H9 (cell line): Measurements from ENCODE around the gene UPK3B. TPM values are rescaled to one million over a fixed set of nuclear protein-coding genes. Genes with fewer than 3 reads are reported as not detected.

Experiments used
- DNase-seq: peaks from one replicate; pipeline ENCODE4 v3.0.0-alpha.2; 2017
- H2AFZ ChIP-seq: one replicate; pipeline ENCODE4 v1.6.1; 2013; ENCODE audit warnings: mild to moderate bottlenecking, low read length, control low read depth, moderate library complexity
- H2AK5ac ChIP-seq: 2 replicates; pipeline ENCODE4 v1.6.1; 2013; ENCODE audit warnings: low read length, control low read depth, mixed read lengths; ENCODE audit not compliant: insufficient read length
- H2BK120ac ChIP-seq: one replicate; pipeline ENCODE4 v1.6.1; 2013; ENCODE audit warnings: low read depth, mild to moderate bottlenecking, low read length, control low read depth, inconsistent platforms; ENCODE audit not compliant: poor library complexity, severe bottlenecking
- H2BK12ac ChIP-seq: 2 replicates; pipeline ENCODE4 v1.6.1; 2013; ENCODE audit warnings: low read length, control low read depth, mixed read lengths, low read depth; ENCODE audit not compliant: insufficient read length
- H2BK15ac ChIP-seq: 2 replicates; pipeline ENCODE4 v1.6.1; 2013; ENCODE audit warnings: low read depth, low read length, control low read depth
- H2BK20ac ChIP-seq: one replicate; pipeline ENCODE4 v1.6.1; 2013; ENCODE audit warnings: low read depth, mild to moderate bottlenecking, low read length, control low read depth, inconsistent platforms; ENCODE audit not compliant: poor library complexity, severe bottlenecking
- H2BK5ac ChIP-seq: 2 replicates; pipeline ENCODE4 v1.6.1; 2013; ENCODE audit warnings: low read length, control low read depth, mixed read lengths; ENCODE audit not compliant: insufficient read length
- H3K14ac ChIP-seq: 2 replicates; pipeline ENCODE4 v1.6.1; 2013; ENCODE audit warnings: low read length, control low read depth; ENCODE audit not compliant: insufficient read depth
- H3K18ac ChIP-seq: 2 replicates; pipeline ENCODE4 v1.6.1; 2013; ENCODE audit warnings: low read depth, mild to moderate bottlenecking, mixed read lengths, low read length, control low read depth; ENCODE audit not compliant: insufficient read length
- H3K23ac ChIP-seq: 2 replicates; pipeline ENCODE4 v1.6.1; 2013; ENCODE audit warnings: low read length, control low read depth, mixed read lengths, low read depth; ENCODE audit not compliant: insufficient read length
- H3K23me2 ChIP-seq: 2 replicates; pipeline ENCODE4 v1.6.1; 2013; ENCODE audit warnings: low read depth, mild to moderate bottlenecking, mixed read lengths, low read length, control low read depth; ENCODE audit not compliant: insufficient read length, poor library complexity, severe bottlenecking
- H3K27ac ChIP-seq: 2 replicates; pipeline ENCODE4 v1.5.1; 2013; ENCODE audit warnings: low read length, control low read depth, mixed read lengths, low read depth; ENCODE audit not compliant: insufficient read length
- H3K27me3 ChIP-seq: 2 replicates; pipeline ENCODE4 v1.6.1; 2013; ENCODE audit warnings: low read length, control low read depth, inconsistent platforms; ENCODE audit not compliant: insufficient read depth
- H3K4ac ChIP-seq: 2 replicates; pipeline ENCODE4 v1.6.1; 2013; ENCODE audit warnings: low read depth, mild to moderate bottlenecking, control low read depth, inconsistent platforms, low read length, moderate library complexity
- H3K4me1 ChIP-seq: 2 replicates; pipeline ENCODE4 v1.6.1; 2013; ENCODE audit warnings: low read length, control low read depth, inconsistent platforms; ENCODE audit not compliant: insufficient read depth
- H3K4me2 ChIP-seq: 2 replicates; pipeline ENCODE4 v1.6.1; 2013; ENCODE audit warnings: low read length, control low read depth, mixed read lengths; ENCODE audit not compliant: insufficient read length, insufficient read depth
- H3K56ac ChIP-seq: 2 replicates; pipeline ENCODE4 v1.6.1; 2013; ENCODE audit warnings: low read depth, mild to moderate bottlenecking, mixed read lengths, low read length, control low read depth; ENCODE audit not compliant: insufficient read length
- H3K79me1 ChIP-seq: 2 replicates; pipeline ENCODE4 v1.6.1; 2013; ENCODE audit warnings: low read depth, mild to moderate bottlenecking, moderate library complexity, low read length, control low read depth, inconsistent platforms; ENCODE audit not compliant: insufficient read depth, poor library complexity, severe bottlenecking
- H3K79me2 ChIP-seq: 2 replicates; pipeline ENCODE4 v1.6.1; 2013; ENCODE audit warnings: low read length, control low read depth, inconsistent platforms; ENCODE audit not compliant: insufficient read depth
- H3K9ac ChIP-seq: 2 replicates; pipeline ENCODE4 v1.6.1; 2013; ENCODE audit warnings: low read length, control low read depth, mixed read lengths; ENCODE audit not compliant: insufficient read length; ENCODE audit errors: extremely low read depth
- H3K9me3 ChIP-seq: one replicate; pipeline ENCODE4 v1.6.1; 2013; ENCODE audit warnings: low read depth, low read length, inconsistent platforms; ENCODE audit not compliant: control insufficient read depth
- H3T11ph ChIP-seq: one replicate; pipeline ENCODE4 v1.6.1; 2013; ENCODE audit warnings: mild to moderate bottlenecking, low read length, control low read depth, inconsistent platforms
- H4K20me1 ChIP-seq: one replicate; pipeline ENCODE4 v1.6.1; 2013; ENCODE audit not compliant: control insufficient read depth, insufficient read length, insufficient read depth
- H4K5ac ChIP-seq: 2 replicates; pipeline ENCODE4 v1.6.1; 2013; ENCODE audit warnings: low read depth, mild to moderate bottlenecking, mixed read lengths, low read length, control low read depth; ENCODE audit not compliant: insufficient read length
- H4K8ac ChIP-seq: replicated peaks from 2 replicates; pipeline ENCODE4 v1.6.1; 2013; ENCODE audit warnings: low read length, control low read depth, mixed read lengths, low read depth; ENCODE audit not compliant: insufficient read length
- H4K91ac ChIP-seq: 2 replicates; pipeline ENCODE4 v1.6.1; 2013; ENCODE audit warnings: low read depth, mild to moderate bottlenecking, moderate library complexity, mixed read lengths, low read length, control low read depth; ENCODE audit not compliant: insufficient read length
- H3K27ac Mint-ChIP-seq, 3 experiments: 2 replicates in 2 of 3; 3 replicates in 1 of 3; pipeline ENCODE4 v1.8.0; 2020 to 2021; ENCODE audit warnings: mixed read lengths in 3 of 3, mild to moderate bottlenecking in 1 of 3, moderate library complexity in 1 of 3
- H3K27me3 Mint-ChIP-seq: 2 replicates; pipeline ENCODE4 v1.8.0; 2021; ENCODE audit warnings: low read depth, mild to moderate bottlenecking, moderate library complexity, mixed read lengths
- H3K36me3 Mint-ChIP-seq, 3 experiments: 2 replicates in 2 of 3; 3 replicates in 1 of 3; pipeline ENCODE4 v1.8.0; 2020 to 2021; ENCODE audit warnings: low read depth in 3 of 3, mixed read lengths in 3 of 3; ENCODE audit not compliant: insufficient read depth in 1 of 3
- H3K4me1 Mint-ChIP-seq, 2 experiments: 2 replicates each; pipeline ENCODE4 v1.8.0; 2020; ENCODE audit warnings: mixed read lengths in 2 of 2
- H3K4me3 Mint-ChIP-seq, 2 experiments: 2 replicates in 1 of 2; 3 replicates in 1 of 2; pipeline ENCODE4 v1.8.0; 2020 to 2021; ENCODE audit warnings: mild to moderate bottlenecking in 2 of 2, mixed read lengths in 2 of 2, moderate library complexity in 1 of 2
- H3K9me3 Mint-ChIP-seq, 2 experiments: 2 replicates in 1 of 2; 3 replicates in 1 of 2; pipeline ENCODE4 v1.8.0; 2020; ENCODE audit warnings: mild to moderate bottlenecking in 2 of 2, mixed read lengths in 2 of 2, moderate library complexity in 1 of 2
- CTCF ChIP-seq: fragments of 200-600 bp; sonication (generic); conservative IDR thresholded peaks from 3 replicates; pipeline ENCODE4 v1.8.0; 2021; ENCODE audit warnings: antibody characterized with exemption, mild to moderate bottlenecking
- WGBS: extraction: QIAGEN DNeasy Blood & Tissue Kit; methylation state at CpG from one replicate; pipeline ENCODE4 v1.1.7; 2013; ENCODE audit warnings: missing lambda C conversion rate, low lambda C conversion rate, mixed read lengths; ENCODE audit not compliant: insufficient read length; ENCODE audit errors: extremely low coverage; 5-methylcytosine and 5-hydroxymethylcytosine counted together
- total RNA-seq: library from RNA; stranded (reverse); gene quantifications from 2 replicates; pipeline ENCODE4 v1.2.1, GENCODE V29; 2021

UPK3B gene
- total RNA-seq, 1 experiment from 2014 or later = 3.5 TPM

DNA sequence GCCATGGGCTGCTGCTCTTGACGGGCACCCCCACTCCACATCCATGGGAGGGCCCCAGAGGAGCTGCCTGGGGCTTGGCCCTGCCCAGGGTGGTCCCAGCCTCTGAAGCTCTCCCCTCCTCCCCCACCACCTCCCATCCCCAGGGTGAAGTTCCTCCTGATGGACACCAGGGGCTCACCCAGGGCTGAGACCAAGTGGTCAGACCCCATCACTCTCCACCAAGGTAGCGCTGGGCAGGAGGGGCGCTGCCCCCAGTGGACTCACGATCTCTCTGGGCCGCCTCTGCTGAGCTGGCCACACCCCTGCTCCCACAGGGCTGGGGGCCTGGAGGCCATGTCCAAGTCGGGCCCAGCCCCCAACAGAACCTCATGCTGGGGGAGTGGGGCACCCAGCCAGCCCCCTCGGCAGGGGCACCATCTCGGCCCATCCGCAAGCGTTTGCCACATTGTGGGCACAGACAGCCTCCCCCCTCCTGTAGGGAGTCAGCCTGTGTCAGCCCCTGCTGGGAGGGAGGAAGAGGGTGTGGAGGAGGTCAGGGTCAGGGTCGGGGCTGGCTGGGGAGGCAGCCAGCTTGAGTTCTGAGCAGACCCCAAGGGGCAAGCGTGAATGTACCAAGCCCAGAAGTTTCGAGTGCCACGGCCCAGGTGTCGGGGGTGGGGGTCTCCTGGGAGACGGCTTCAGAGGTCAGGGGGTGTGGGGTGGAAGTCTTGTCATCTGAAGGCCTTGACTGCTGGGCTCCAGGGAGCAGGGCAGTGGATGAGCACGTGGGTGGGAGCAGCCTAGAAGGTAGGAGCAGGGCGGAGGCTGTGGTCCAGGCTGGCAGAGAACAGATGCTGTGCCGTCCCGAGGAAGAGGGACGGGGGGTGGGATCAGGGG, 2.8 kb downstream of the UPK3B start:
- Histone ChIP-seq H3K27ac (no peak overlapping the region), H4K5ac (no peak overlapping the region), H3K4me1 (peaks cover 3% of the 10 kb centered on the region; the same call in 1 of the 2 replicates), H3K14ac (no peak overlapping the region), H2BK20ac (no peak overlapping the region), H2BK120ac (no peak overlapping the region), H3K9ac (no peak overlapping the region), H2BK5ac (no peak overlapping the region), H3K56ac (no peak overlapping the region), H3K79me2 (no peaks in the 10 kb centered on the region), H3K18ac (peak overlapping the region; percentile 38), H2BK12ac (no peak overlapping the region), H3K9me3 (no peaks in the 10 kb centered on the region), H3K23me2 (no peaks in the 10 kb centered on the region), H3K27me3 (no peaks in the 10 kb centered on the region), H4K8ac (no peak overlapping the region), H3T11ph (no peak overlapping the region), H4K20me1 (no peaks in the 10 kb centered on the region), H3K79me1 (no peaks in the 10 kb centered on the region), H3K4ac (no peak overlapping the region), H3K4me2 (no peak overlapping the region), H4K91ac (no peak overlapping the region), H3K23ac (no peak overlapping the region), H2AFZ (no peak overlapping the region), H2AK5ac (no peak overlapping the region), H2BK15ac (no peak overlapping the region)
- TF ChIP-seq CTCF = peak; percentile 64
- WGBS = no CpG with 5 or more reads among the region's 21 CpGs
- H3K4me1 Mint-ChIP-seq = peaks cover 4 to 8% of the 10 kb centered on the region in 2 experiments
- H3K36me3 Mint-ChIP-seq = no peaks in the 10 kb centered on the region
- H3K4me3 Mint-ChIP-seq = no peak overlapping the region
- peak; percentile 76 for DNase-seq
- no peaks in the 10 kb centered on the region for H3K27me3 Mint-ChIP-seq
- H3K9me3 Mint-ChIP-seq = no peaks in the 10 kb centered on the region
- no peak overlapping the region for H3K27ac Mint-ChIP-seq
